Activated naive CD4-positive, alpha-beta T cell treated with anti-CD3 and anti-CD28 coated beads, Interleukin-2, amount 50 U/mL, for 16 hours (primary cell): ENCODE results near the gene CSNK2A2.

Experiments used
- DNase-seq: peaks from one replicate; pipeline ENCODE4 v3.0.0-alpha.2; 2020

CSNK2A2 gene

GRCh38 chr16:58198022-58198683 is at the start of gene CSNK2A2:
Gene CSNK2A2 (minus strand): TSS chr16:58198106. CDS start chr16:58197736, 370 bp downstream.
- DNase-seq = peak; percentile 78

GRCh38 chr16:58243528-58244004 is 45.7 kb upstream of the CSNK2A2 start:
- no peak for DNase-seq

- no peak for DNase-seq
Observed at GRCh38 chr16:58236831-58237230, 38.9 kb upstream of the CSNK2A2 start.

- DNase-seq = peak; percentile 71
Observed at GRCh38 chr16:58236231-58236690, 38.4 kb upstream of the CSNK2A2 start.

GRCh38 chr16:58235663-58236062 is 37.8 kb upstream of the CSNK2A2 start:
- DNase-seq = no peak

DNA sequence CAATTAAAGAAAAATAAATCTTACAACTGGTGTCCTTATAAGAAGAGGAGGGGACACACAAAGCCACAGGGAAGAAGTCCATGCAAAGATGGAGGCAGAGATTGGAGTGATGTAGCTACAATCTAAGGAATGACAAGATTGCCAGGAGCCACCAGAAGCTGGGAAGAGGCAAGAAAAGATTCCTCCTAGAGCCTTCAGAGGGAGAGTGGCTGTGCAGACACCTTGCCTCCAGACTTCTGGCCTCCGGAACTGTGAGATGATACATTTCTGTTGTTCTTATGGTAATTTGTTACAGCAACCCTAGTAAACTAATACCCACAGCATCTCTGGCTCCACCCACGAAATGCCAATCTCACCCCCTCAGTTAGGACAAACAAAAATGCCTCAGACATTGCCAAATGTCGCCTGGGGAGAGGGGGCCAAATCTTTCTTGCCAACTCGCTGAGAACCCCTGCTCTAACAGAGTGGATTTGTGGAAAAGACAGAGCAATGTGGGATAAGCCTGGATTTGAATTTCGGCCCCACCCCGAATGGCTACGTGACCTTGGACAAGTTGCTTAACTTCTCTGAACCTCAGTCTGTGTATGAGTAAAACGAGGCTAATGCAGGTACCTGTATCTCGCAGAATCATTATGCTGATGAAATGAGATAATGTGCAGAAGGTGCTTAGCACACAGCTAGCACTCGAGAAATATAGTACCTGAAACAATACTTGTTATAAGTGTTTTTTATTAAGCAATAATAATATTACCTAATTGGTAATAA is 37.1 kb upstream of the CSNK2A2 start:
- DNase-seq = no peak

DNA sequence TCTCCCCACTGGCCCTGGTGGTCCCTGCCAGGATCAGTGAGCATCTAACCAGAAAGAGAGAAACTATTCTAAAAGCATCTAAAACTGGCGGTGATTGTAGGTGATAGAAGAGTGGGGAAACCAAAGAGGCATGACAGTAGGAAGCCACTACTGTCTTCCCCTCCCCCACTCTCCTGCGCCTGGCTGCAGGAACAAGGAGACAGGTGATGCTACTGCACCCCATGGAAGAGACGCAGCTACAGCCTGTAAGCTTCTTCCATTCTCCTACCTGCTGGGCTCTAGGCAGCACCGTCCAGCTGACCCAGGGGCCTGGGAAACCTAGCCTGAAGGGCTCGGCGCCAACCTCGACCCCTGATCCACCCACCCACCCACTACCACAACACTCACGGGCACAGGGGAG is 32.4 kb upstream of the CSNK2A2 start:
- DNase-seq = no peak

- DNase-seq = no peak
Observed at GRCh38 chr16:58226790-58227189, 28.9 kb upstream of the CSNK2A2 start.

GRCh38 chr16:58225965-58226602 is 28.2 kb upstream of the CSNK2A2 start:
- no peak for DNase-seq

GRCh38 chr16:58222532-58223316 is 24.8 kb upstream of the CSNK2A2 start:
- no peak for DNase-seq

DNA sequence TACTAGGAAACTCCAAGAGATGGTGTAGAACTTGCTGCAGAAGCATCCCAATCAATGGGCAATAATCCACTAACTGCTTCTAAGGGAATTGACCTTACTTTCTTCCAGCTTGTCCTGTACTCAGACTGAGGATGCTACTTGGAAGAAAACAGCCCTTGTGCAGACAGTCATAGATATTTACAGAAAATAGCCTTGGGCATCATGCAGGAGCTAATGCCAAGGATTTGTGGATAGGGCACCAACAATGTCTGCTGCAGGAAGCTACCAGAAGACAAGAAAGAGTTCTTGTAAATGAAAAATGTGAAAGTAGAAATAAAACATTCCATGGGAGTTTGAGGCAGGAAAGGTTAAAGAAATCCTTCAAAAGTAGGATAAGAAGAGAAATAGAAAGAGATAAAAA is 21.5 kb upstream of the CSNK2A2 start:
- no peak for DNase-seq

DNA sequence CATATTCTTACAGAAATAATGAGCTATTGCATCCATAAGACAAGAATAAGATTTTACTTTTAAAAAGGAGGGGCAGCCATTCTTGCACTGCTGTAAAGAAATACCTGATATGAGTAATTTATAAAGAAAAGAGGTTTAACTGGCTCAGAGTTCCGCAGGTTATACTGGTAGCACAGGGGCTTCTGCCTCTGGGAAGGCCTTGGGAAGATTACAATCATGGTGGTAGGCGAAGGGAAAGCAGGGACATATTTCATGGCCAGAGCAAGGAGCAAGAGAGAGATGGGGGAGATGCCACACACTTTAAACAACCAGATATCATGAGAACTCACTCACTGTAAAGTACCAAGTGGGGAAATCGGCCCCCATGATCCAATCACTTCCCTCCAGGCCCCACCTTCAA is 20.9 kb upstream of the CSNK2A2 start:
- DNase-seq = no peak

- DNase-seq = no peak
Observed at GRCh38 chr16:58217311-58217925, 19.5 kb upstream of the CSNK2A2 start.

DNA sequence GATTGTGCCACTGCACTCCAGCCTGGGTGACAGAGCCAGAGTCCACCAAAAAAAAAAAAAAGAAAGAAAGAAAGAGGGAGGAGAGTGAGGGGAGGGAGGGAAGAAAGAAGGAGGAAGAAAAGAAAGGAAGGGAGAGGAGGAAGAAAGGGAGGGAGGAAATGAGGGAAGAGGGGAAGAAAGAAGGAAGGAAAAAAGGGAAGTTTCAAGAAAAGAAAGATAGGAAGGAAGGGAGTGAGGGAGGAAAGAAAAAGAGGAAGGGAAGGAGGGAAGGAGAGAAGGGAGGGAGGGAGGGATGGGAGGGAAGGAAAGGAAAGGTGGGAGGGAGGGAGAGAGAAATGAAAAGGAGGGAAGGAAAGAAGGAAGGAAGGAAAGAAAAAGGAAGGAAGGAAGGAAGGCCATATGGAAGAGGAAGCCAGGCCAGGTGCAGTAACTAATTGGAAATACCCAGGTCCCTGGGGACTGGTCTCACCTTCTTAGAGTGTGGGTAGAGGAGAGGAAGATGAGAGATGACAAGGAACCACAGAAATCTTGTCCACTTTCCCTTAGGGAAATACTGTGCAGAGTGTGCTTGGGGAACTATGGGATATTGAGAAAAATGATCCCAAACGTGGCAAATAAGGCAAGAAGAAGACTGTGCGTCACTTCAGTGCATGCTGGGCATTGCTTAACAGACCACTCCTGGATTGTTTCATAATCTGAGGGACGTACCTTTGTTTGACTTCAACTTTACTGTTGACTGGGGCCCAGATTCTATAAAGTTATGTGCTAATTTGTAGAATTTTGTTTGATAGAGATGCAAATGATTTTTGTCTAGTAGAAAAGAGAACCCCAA is 15.1 kb upstream of the CSNK2A2 start:
- DNase-seq = no peak

DNA sequence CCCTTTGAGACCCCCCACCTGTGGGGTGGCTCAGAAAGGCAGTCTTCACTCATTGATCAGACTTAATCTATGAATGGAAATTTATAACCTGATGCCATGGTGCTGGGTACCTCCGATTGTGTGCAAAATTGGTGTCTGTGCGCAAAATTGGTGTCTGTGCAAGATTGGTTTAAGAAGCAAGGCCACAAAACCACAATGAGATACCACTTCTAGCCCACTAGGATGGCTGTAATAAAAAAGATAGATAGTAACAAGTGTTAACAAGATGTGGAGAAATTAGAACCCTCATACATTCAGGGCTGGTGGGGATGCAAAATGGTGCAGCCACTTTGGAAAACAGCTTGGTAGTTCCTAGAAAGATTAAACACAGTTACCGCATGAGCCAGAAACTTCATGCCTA is 13.9 kb upstream of the CSNK2A2 start:
- DNase-seq = no peak

DNA sequence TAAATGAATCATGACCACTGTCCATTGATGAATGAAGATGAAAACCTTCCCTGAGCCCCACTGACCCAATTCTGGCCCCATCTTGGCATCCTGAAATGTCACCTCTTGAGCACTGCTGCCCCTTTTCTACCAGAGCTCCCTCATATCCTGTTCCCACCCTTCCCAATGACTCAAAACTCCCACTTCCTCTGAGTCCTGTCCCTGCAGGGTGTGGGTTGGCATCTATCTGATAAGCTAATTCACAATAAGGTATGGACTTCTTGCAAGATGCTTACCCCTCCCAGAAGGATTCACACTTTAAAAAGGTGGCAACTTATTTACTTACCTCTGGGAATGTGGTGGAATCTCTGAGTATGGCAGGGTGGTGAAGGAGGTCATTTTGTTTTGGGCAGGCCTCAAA is 13.3 kb upstream of the CSNK2A2 start:
- no peak for DNase-seq

- no peak for DNase-seq
Observed at GRCh38 chr16:58205276-58206036, 7.5 kb upstream of the CSNK2A2 start.

DNA sequence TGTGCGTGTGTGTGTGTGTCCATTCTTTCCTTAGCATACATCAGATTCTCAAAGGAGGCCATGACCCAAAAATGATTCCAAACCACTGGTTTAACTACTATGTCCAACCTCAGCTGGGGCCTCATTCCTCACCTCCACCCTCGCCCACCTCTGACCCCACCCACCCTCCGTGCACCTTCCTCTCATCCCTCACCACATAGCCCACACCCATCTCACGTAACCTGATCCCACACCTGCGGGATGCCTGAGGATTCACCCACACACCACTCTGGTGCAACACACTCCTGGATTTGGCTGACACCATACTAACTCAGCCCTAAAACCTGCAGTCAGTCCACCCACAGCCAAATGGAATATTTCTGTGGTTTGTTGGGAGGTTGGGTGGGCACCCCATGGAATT is 3.3 kb upstream of the CSNK2A2 start:
- DNase-seq = no peak

- DNase-seq = no peak
Observed at GRCh38 chr16:58200004-58200797, 2.3 kb upstream of the CSNK2A2 start.
